Gastrocnemius medialis (tissue), 4 donors: Measurements from ENCODE around the gene GRIA3. TPM values are rescaled to one million over a fixed set of nuclear protein-coding genes. Genes with fewer than 3 reads are reported as not detected.

Experiments
- ATAC-seq, 2 donors: fragments of 150-250 bp; one replicate each; pipeline ENCODE4 v1.9.1; 2016
- DNase-seq, 2 donors: peaks; one replicate each; pipeline ENCODE4 v3.0.0-alpha.2; 2019
- H3K27ac ChIP-seq, 4 donors: fragments of 200-600 bp; sonication (generic); 1 replicate in 1 of 4; 2 replicates in 3 of 4; pipeline ENCODE4 v1.5.1; 2016 to 2018; ENCODE audit warnings: mild to moderate bottlenecking in 2 of 4, moderate library complexity in 1 of 4
- H3K27me3 ChIP-seq, 3 donors: fragments of 200-600 bp; sonication (generic) in 2 of 3; 1 replicate in 1 of 3; 2 replicates in 2 of 3; pipeline versions ENCODE4 v1.5.1 to v1.6.0; 2016 to 2019; ENCODE audit warnings: mild to moderate bottlenecking in 1 of 3, moderate library complexity in 1 of 3
- H3K36me3 ChIP-seq, 2 donors: fragments of 200-600 bp; sonication (generic) in 1 of 2; one replicate each; pipeline ENCODE4 v1.5.1; 2017 to 2018
- H3K4me1 ChIP-seq, 2 donors: fragments of 200-600 bp; sonication (generic) in 1 of 2; one replicate each; pipeline ENCODE4 v1.5.1; 2016 to 2017; ENCODE audit warnings: mild to moderate bottlenecking in 2 of 2
- H3K4me3 ChIP-seq, 4 donors: fragments of 200-600 bp; sonication (generic) in 3 of 4; 1 replicate in 1 of 4; 2 replicates in 3 of 4; pipeline ENCODE4 v1.5.1; 2016 to 2019; ENCODE audit warnings: mild to moderate bottlenecking in 2 of 4
- H3K9me3 ChIP-seq, 3 donors: fragments of 200-600 bp; sonication (generic) in 2 of 3; 1 replicate in 1 of 3; 2 replicates in 2 of 3; pipeline ENCODE4 v1.5.1; 2016 to 2019
- CTCF ChIP-seq, 5 experiments: fragments of 450-650 bp in 3 of 5; fragments of 200-600 bp in 2 of 5; sonication (generic) in 2 of 5; IDR thresholded peaks in 4 of 5; conservative IDR thresholded peaks in 1 of 5; 1 replicate in 4 of 5; 2 replicates in 1 of 5; pipeline ENCODE4 v1.5.1; 2016 to 2019; ENCODE audit warnings: antibody characterized with exemption in 5 of 5, mild to moderate bottlenecking in 3 of 5, moderate library complexity in 3 of 5
- POLR2A ChIP-seq, 2 donors: fragments of 450-650 bp; IDR thresholded peaks; one replicate each; pipeline ENCODE4 v1.6.1; 2017; ENCODE audit warnings: antibody characterized with exemption in 2 of 2, mild to moderate bottlenecking in 2 of 2, moderate library complexity in 2 of 2
- in situ Hi-C, 4 donors: fragments of 200-750 bp; cut with MboI; loops; one replicate each; pipeline versions ENCODE4 v1.15.0 to v1.8.0; 2017; ENCODE audit warnings: low sequenced_read_pairs in 4 of 4
- intact Hi-C: fragments of 100-400 bp; cut with DNase I; formaldehyde crosslinking; loops from one replicate; pipeline ENCODE4 v1.15.1; 2023; ENCODE audit warnings: low total_unique reads
- total RNA-seq, 4 donors: library from RNA; depleted of rRNA; stranded (reverse); fragments of >200 nt; gene quantifications; one replicate each; pipeline versions ENCODE4 v1.1.0 to v1.2.3, GENCODE V29; 2016

GRIA3 gene
- total RNA-seq, 4 donors from 2014 or later = 0.05 to 0.24 (median 0.09) TPM; not detected in 1

- no peak for ATAC-seq
Measured at GRCh38 chrX:123193101-123193500, 9.0 kb downstream of the GRIA3 start.

GRCh38 chrX:123199338-123199737, 15.3 kb downstream of the GRIA3 start:
- Histone ChIP-seq H3K9me3 (no peaks in the 10 kb centered on the region), H3K36me3 (no peaks in the 10 kb centered on the region), H3K4me1 (no peaks in the 10 kb centered on the region), H3K27me3 (no peaks in the 10 kb centered on the region), H3K27ac (no peak overlapping the region), H3K4me3 (no peak overlapping the region)
- TF ChIP-seq CTCF (IDR thresholded peaks at IDR 0.05 in 4 of 5, conservative IDR thresholded peaks at IDR 0.05 in 1 of 5) (no peak), POLR2A (IDR thresholded peaks at IDR 0.05) (no peak)
- in situ Hi-C loops (no loop called here), intact Hi-C loops (no loop called here)
- DNase-seq (no peak), ATAC-seq (no peak)

More at GRCh38 chrX:123193101-123193500, 9.0 kb downstream of the GRIA3 start:
- Histone ChIP-seq H3K4me3 (no peak overlapping the region), H3K9me3 (no peaks in the 10 kb centered on the region), H3K4me1 (no peaks in the 10 kb centered on the region), H3K36me3 (no peaks in the 10 kb centered on the region), H3K27me3 (no peaks in the 10 kb centered on the region), H3K27ac (no peak overlapping the region)
- intact Hi-C loops (no loop called here), in situ Hi-C loops (no loop called here)
- no peak for DNase-seq
- no peak for TF ChIP-seq POLR2A (IDR thresholded peaks at IDR 0.05)
- no peak for TF ChIP-seq CTCF (IDR thresholded peaks at IDR 0.05 in 4 of 5, conservative IDR thresholded peaks at IDR 0.05 in 1 of 5)

GRCh38 chrX:123201720-123202119, 17.6 kb downstream of the GRIA3 start:
- in situ Hi-C loops (no loop called here), intact Hi-C loops (no loop called here)
- no peak for ATAC-seq
- no peak overlapping the region for H3K27ac ChIP-seq
- H3K9me3 ChIP-seq = no peaks in the 10 kb centered on the region
- DNase-seq = no peak
- no peak for TF ChIP-seq CTCF (IDR thresholded peaks at IDR 0.05 in 4 of 5, conservative IDR thresholded peaks at IDR 0.05 in 1 of 5)
- TF ChIP-seq POLR2A (IDR thresholded peaks at IDR 0.05) = no peak
- H3K27me3 ChIP-seq = no peaks in the 10 kb centered on the region
- H3K36me3 ChIP-seq = no peaks in the 10 kb centered on the region
- H3K4me1 ChIP-seq = no peaks in the 10 kb centered on the region
- H3K4me3 ChIP-seq = no peak overlapping the region

- ATAC-seq = no peak
- intact Hi-C loops = no loop called here
- H3K4me3 ChIP-seq = no peak overlapping the region
Measured at GRCh38 chrX:123202523-123202922, 18.4 kb downstream of the GRIA3 start.

More at GRCh38 chrX:123202523-123202922, 18.4 kb downstream of the GRIA3 start:
- Histone ChIP-seq H3K27me3 (no peaks in the 10 kb centered on the region), H3K36me3 (no peaks in the 10 kb centered on the region), H3K27ac (no peak overlapping the region), H3K9me3 (no peaks in the 10 kb centered on the region), H3K4me1 (no peaks in the 10 kb centered on the region)
- DNase-seq = no peak
- in situ Hi-C loops = no loop called here
- TF ChIP-seq CTCF (IDR thresholded peaks at IDR 0.05 in 4 of 5, conservative IDR thresholded peaks at IDR 0.05 in 1 of 5) = no peak
- no peak for TF ChIP-seq POLR2A (IDR thresholded peaks at IDR 0.05)
